GM13976 (cell line): ENCODE data around the gene AKAP8.
A peak's percentile ranks its signal among the peaks of the same experiment; 100 is the strongest.
"Not testable (repeated sequence)": the region's sequence is repeated elsewhere in the genome, so short reads cannot be mapped to it uniquely, and the experiment has no call there.

Experiments used
- DNase-seq: peaks from one replicate; pipeline ENCODE4 v3.0.0; 2012; ENCODE audit warnings: low spot score
- in situ Hi-C: fragments of 300-500 bp; cut with MboI; formaldehyde crosslinking; loops from one replicate; pipeline ENCODE4 v1.12.0; 2022; ENCODE audit warnings: low sequenced_read_pairs, mixed read lengths, inconsistent platforms; ENCODE audit not compliant: unreplicated experiment
- TF ChIP-seq, protein P1 (sequence below): IDR thresholded peaks from 2 replicates; pipeline ENCODE4 v1.5.1; 2012; ENCODE audit warnings: borderline replicate concordance, mild to moderate bottlenecking; ENCODE audit not compliant: insufficient read depth; ENCODE audit errors: extremely low read depth, missing control alignments, control extremely low read depth

Gene AKAP8

GRCh38 chr19:15358918-15359317 is 20.7 kb downstream of the AKAP8 start:
- DNase-seq, result no peak
- in situ Hi-C loops, result no loop called here
- TF ChIP-seq, protein P1, sequence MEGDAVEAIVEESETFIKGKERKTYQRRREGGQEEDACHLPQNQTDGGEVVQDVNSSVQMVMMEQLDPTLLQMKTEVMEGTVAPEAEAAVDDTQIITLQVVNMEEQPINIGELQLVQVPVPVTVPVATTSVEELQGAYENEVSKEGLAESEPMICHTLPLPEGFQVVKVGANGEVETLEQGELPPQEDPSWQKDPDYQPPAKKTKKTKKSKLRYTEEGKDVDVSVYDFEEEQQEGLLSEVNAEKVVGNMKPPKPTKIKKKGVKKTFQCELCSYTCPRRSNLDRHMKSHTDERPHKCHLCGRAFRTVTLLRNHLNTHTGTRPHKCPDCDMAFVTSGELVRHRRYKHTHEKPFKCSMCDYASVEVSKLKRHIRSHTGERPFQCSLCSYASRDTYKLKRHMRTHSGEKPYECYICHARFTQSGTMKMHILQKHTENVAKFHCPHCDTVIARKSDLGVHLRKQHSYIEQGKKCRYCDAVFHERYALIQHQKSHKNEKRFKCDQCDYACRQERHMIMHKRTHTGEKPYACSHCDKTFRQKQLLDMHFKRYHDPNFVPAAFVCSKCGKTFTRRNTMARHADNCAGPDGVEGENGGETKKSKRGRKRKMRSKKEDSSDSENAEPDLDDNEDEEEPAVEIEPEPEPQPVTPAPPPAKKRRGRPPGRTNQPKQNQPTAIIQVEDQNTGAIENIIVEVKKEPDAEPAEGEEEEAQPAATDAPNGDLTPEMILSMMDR, result no peak

DNA sequence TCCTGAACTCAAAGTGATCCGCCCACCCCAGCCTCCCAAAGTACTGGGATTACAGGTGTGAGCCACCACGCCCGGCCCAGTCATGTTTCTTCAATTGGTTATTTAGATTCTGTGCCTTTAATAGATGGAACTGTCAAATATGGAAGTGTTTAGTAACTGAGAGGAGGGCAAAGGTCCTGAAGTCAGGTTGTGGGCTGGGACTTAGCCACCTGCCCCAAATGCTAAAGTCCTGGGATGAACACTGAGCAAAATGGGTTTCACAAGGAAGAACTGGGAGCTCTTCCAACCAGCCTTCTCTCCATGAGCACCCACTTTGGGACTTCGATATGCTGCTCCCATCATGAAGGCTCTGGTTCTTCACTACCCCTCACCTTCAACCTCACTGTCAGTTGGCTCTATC is 21.7 kb downstream of the AKAP8 start:
- in situ Hi-C loops, result no loop called here
- TF ChIP-seq, protein P1, result no peak
- no peak for DNase-seq

DNA sequence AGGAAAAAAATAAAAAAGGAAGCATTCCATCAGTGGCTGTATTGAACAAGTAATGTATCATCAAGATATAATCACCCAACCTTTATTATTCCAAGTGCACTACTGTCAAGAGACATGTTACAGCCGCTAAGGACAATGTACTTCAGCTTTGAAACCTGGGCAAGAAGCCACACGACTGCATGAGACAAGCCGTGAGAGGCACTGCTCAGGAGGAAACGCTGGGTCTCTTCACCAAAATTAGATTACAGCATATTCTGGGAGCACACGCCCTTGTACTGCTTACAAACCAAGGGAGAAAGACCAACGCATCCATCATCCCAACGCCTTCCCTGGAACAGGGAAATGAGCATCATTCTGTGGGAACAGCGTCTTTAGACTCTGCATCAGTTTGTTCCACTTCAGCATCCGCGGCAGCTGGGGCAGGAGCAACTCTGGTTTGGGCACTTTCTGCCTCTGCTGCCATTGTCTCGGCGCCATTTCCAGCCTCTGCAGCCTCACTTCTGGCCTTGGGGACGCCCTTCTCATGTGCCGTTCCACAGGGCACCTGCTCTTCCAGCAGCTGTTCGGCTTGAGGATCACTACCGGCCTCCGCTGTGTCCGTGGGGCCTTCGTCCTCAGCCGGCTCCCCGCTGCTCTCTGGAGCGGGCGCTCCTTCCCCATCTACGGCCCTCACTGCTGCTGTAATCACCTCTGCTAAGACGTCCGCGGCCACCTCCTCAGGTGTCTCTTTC is 24.9 kb downstream of the AKAP8 start:
- in situ Hi-C loops, result no loop called here
- TF ChIP-seq, protein P1, result no peak
- peak; percentile 25 for DNase-seq

DNA sequence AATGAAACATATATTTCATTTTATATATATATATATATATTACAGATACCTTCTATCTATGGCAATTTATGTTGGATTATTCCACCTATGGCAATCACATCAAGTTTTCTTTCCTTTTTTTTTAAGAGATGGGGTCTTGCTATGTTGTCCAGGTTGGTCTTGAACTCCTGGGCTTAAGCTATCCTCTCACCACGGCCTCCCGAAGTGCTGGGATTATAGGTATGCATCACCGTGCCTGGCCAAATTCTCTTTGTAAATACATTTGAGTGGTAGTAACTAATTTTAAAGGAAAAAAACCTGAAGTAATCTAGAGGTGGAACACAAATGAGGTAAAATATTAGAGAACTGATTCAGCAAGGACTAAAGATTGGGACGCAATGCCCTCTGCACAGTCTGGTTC is 25.7 kb downstream of the AKAP8 start:
- in situ Hi-C loops, result no loop called here
- DNase-seq, result no peak

GRCh38 chr19:15352535-15352934 is 27.1 kb downstream of the AKAP8 start:
- not testable (repeated sequence) for DNase-seq

More for the DNA sequence above, 25.7 kb downstream of the AKAP8 start:
- TF ChIP-seq, protein P1, result no peak

DNA sequence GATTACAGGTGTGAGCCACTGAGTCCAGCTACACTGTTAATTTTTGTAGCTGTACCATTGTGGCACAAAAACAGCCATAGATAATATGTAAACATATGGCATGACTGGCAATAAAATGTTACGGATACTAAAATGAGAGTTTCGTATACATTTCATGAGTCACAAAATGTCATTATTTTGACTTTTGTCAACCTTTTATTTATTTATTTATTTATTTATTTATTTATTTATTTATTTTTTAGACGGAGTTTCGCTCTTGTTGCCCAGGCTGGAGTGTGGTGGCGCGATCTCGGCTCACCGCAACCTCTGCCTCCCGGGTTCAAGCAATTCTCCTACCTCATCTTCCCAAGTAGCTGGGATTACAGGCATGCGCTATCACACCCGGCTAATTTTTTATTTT is 38.3 kb downstream of the AKAP8 start:
- in situ Hi-C loops, DNase-seq: not testable (repeated sequence)

More at GRCh38 chr19:15352535-15352934, 27.1 kb downstream of the AKAP8 start:
- in situ Hi-C loops, result not testable (repeated sequence)

GRCh38 chr19:15340086-15340485 is 39.5 kb downstream of the AKAP8 start:
- TF ChIP-seq, protein P1, result no peak
- DNase-seq, result no peak
- in situ Hi-C loops, result no loop called here

GRCh38 chr19:15337202-15337601 is 42.4 kb downstream of the AKAP8 start:
- in situ Hi-C loops, result no loop called here
- TF ChIP-seq, protein P1, result no peak
- DNase-seq, result no peak

GRCh38 chr19:15335992-15336391 is 43.6 kb downstream of the AKAP8 start:
- in situ Hi-C loops, DNase-seq: not testable (repeated sequence)
